ENCODE results near the gene PRICKLE4. TPM values are rescaled to one million over a fixed set of nuclear protein-coding genes. Genes with fewer than 3 reads are reported as not detected.

The PRICKLE4 gene
- total and polyA plus RNA-seq, 2 of the 13 experiments (the other 11 are each of a cell fraction or from before 2014, with no cell fraction given) = 0.92 to 1.2 TPM

- no peak for TF ChIP-seq CSRNP2 (CRISPR knock-in tag; conservative IDR thresholded peaks at IDR 0.05; ENCODE audit: low read depth)
- TF ChIP-seq ZFP36L2 (CRISPR knock-in tag; IDR thresholded peaks at IDR 0.05) = no peak
- TF ChIP-seq ZNF10 (CRISPR knock-in tag; IDR thresholded peaks at IDR 0.05; ENCODE audit: borderline replicate concordance, low read depth) = no peak
- TF ChIP-seq, protein P1, sequence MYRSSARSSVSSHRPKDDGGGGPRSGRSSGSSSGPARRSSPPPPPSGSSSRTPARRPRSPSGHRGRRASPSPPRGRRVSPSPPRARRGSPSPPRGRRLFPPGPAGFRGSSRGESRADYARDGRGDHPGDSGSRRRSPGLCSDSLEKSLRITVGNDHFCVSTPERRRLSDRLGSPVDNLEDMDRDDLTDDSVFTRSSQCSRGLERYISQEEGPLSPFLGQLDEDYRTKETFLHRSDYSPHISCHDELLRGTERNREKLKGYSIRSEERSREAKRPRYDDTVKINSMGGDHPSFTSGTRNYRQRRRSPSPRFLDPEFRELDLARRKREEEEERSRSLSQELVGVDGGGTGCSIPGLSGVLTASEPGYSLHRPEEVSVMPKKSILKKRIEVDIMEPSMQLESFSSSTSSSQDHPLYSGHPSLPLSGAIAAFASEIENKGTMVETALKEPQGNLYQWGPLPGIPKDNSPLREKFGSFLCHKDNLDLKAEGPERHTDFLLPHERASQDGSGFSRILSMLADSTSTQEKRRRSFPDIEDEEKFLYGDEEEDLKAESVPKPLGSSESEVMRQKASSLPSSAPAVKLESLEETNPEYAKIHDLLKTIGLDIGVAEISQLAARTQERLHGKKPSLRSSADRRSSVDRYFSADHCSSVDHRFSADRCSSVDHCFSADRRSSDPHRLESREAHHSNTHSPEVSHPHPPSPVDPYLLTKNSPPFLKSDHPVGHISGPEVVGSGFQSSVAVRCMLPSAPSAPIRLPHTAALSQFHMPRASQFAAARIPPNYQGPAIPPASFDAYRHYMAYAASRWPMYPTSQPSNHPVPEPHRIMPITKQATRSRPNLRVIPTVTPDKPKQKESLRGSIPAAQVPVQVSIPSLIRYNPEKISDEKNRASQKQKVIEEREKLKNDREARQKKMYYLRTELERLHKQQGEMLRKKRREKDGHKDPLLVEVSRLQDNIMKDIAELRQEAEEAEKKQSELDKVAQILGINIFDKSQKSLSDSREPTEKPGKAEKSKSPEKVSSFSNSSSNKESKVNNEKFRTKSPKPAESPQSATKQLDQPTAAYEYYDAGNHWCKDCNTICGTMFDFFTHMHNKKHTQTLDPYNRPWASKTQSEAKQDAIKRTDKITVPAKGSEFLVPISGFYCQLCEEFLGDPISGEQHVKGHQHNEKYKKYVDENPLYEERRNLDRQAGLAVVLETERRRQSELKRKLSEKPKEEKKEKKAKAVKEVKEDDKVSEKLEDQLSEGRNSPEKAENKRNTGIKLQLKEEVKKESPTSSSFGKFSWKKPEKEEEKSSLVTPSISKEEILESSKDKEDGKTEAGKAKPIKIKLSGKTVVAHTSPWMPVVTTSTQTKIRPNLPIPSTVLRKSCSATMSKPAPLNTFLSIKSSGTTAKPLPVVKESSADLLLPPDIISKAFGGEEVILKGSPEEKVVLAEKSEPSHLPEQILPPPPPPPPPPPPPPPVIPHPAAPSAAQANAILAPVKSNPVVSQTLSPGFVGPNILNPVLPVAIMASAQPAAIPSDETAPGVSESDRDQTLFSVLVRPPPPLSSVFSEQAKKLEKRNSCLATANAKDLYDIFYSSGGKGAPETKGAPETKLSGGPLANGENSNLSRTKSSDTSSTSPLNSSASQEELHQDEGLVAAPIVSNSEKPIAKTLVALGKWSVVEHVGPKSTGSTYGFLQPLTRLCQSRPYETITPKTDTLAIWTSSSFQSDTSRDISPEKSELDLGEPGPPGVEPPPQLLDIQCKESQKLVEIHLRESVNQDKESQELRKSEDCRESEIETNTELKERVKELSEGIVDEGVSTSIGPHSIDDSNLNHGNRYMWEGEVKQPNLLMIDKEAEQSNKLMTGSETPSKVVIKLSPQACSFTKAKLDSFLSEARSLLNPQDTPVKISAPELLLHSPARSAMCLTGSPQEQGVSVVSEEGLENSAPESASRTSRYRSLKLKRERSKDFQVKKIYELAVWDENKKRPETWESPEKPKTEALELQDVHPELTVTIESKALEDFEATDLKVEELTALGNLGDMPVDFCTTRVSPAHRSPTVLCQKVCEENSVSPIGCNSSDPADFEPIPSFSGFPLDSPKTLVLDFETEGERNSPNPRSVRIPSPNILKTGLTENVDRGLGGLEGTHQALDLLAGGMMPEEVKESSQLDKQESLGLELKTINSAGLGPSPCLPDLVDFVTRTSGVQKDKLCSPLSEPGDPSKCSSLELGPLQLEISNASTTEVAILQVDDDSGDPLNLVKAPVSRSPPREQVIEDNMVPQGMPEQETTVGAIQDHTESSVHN (CRISPR knock-in tag; IDR thresholded peaks at IDR 0.05) = 0 out of 2 replicates have a peak, but pooled peaks have one; percentile 19
- 0 out of 2 replicates have a peak, but pooled peaks have one; percentile 11 for TF ChIP-seq ZNF431 (CRISPR knock-in tag; IDR thresholded peaks at IDR 0.05; ENCODE audit: borderline replicate concordance, low read depth)
- no peak for TF ChIP-seq NFATC3 (CRISPR knock-in tag; IDR thresholded peaks at IDR 0.05)
- no peak for TF ChIP-seq MZF1 (CRISPR knock-in tag; IDR thresholded peaks at IDR 0.05; ENCODE audit: borderline replicate concordance)
- peak; percentile 44; the same call in 1 of the 2 replicates for TF ChIP-seq HIVEP1 (CRISPR knock-in tag; IDR thresholded peaks at IDR 0.05)
- no peak for TF ChIP-seq RBM39 (IDR thresholded peaks at IDR 0.05; ENCODE audit: low read depth, low read length, poor library complexity, severe bottlenecking)
- TF ChIP-seq, protein P2, sequence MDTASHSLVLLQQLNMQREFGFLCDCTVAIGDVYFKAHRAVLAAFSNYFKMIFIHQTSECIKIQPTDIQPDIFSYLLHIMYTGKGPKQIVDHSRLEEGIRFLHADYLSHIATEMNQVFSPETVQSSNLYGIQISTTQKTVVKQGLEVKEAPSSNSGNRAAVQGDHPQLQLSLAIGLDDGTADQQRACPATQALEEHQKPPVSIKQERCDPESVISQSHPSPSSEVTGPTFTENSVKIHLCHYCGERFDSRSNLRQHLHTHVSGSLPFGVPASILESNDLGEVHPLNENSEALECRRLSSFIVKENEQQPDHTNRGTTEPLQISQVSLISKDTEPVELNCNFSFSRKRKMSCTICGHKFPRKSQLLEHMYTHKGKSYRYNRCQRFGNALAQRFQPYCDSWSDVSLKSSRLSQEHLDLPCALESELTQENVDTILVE (CRISPR knock-in tag; IDR thresholded peaks at IDR 0.05) = no peak
- TF ChIP-seq RBFOX2 (IDR thresholded peaks at IDR 0.05; ENCODE audit: low read depth, low read length) = no peak
- TF ChIP-seq FLYWCH1 (CRISPR knock-in tag; IDR thresholded peaks at IDR 0.05) = no peak
- peak; percentile 17 for TF ChIP-seq RBM22 (optimal IDR thresholded peaks at IDR 0.05; ENCODE audit: low read length)
- TF ChIP-seq ZNF253 (CRISPR knock-in tag; IDR thresholded peaks at IDR 0.05; ENCODE audit: borderline replicate concordance) = no peak
Observed at GRCh38 chr6:41785689-41786450, 5.3 kb downstream of the PRICKLE4 start (continued).

Measured in HepG2 (cell line).